ENCODE data around the gene GADD45A. TPM values are rescaled to one million over a fixed set of nuclear protein-coding genes. Genes with fewer than 3 reads are reported as not detected.

GADD45A gene
- total and polyA plus RNA-seq, 9 of the 15 experiments (the other 6 are each of a cell fraction or from before 2014, with no cell fraction given), result 21.3 to 156 (median 62.1) TPM

GRCh38 chr1:67731322-67731721 lies 46.3 kb downstream of the GADD45A start (continued):
- TF ChIP-seq CUX1 (CRISPR knock-in tag; IDR thresholded peaks at IDR 0.05), result no peak
- TF ChIP-seq POU5F1 (IDR thresholded peaks at IDR 0.05; ENCODE audit: borderline replicate concordance, low read depth, low read length, partially characterized antibody), result no peak
- TF ChIP-seq RBM14 (IDR thresholded peaks at IDR 0.05; ENCODE audit: borderline replicate concordance, insufficient read depth, low read depth, low read length), result no peak
- TF ChIP-seq IRF2 (CRISPR knock-in tag; IDR thresholded peaks at IDR 0.05), result no peak
- TF ChIP-seq SREBF1 (IDR thresholded peaks at IDR 0.05; ENCODE audit: borderline replicate concordance, low read depth, low read length), result no peak
- TF ChIP-seq ATF3 (IDR thresholded peaks at IDR 0.05), result no peak
- no peak for TF ChIP-seq ATF3 (CRISPR knock-in tag; conservative IDR thresholded peaks at IDR 0.05)
- TF ChIP-seq ZKSCAN8 (CRISPR knock-in tag; IDR thresholded peaks at IDR 0.05), result 0 out of 2 replicates have a peak, but pooled peaks have one; percentile 10
- peak; percentile 58 to 59; a peak in 3 of 4 replicates for TF ChIP-seq NRF1 (conservative IDR thresholded peaks at IDR 0.05 in 1 of 2, IDR thresholded peaks at IDR 0.05 in 1 of 2)
- TF ChIP-seq RCOR1 (IDR thresholded peaks at IDR 0.05; ENCODE audit: borderline replicate concordance in 1 of 2, low read depth in 2 of 2, low read length in 2 of 2), result 0 out of 4 replicates have a peak, but pooled peaks of 1 of the 2 experiments have one; percentile 15
- no peak for TF ChIP-seq ZNF41 (CRISPR knock-in tag; conservative IDR thresholded peaks at IDR 0.05)
- TF ChIP-seq DPF2 (IDR thresholded peaks at IDR 0.05), result peak; percentile 42; the same call in 1 of the 2 replicates
- TF ChIP-seq ZKSCAN1 (IDR thresholded peaks at IDR 0.05; ENCODE audit: low read depth, low read length), result no peak
- TF ChIP-seq NUFIP1 (IDR thresholded peaks at IDR 0.05; ENCODE audit: partially characterized antibody), result no peak
- no peak for TF ChIP-seq SRSF7 (optimal IDR thresholded peaks at IDR 0.05; ENCODE audit: low read depth, low read length)
- no peak for TF ChIP-seq DDX20 (tag; IDR thresholded peaks at IDR 0.05; ENCODE audit: low read depth)
- no peak for TF ChIP-seq MEF2A (IDR thresholded peaks at IDR 0.05; ENCODE audit: control insufficient read depth, low read depth, low read length)
- TF ChIP-seq HEY1 (CRISPR knock-in tag; IDR thresholded peaks at IDR 0.05; ENCODE audit: borderline replicate concordance), result no peak
- TF ChIP-seq RBFOX2 (IDR thresholded peaks at IDR 0.05; ENCODE audit: low read depth, low read length), result no peak
- no peak for TF ChIP-seq ZNF445 (CRISPR knock-in tag; IDR thresholded peaks at IDR 0.05; ENCODE audit: low read depth)
- TF ChIP-seq SUPT5H (IDR thresholded peaks at IDR 0.05), result no peak
- TF ChIP-seq GTF2E2 (tag; IDR thresholded peaks at IDR 0.05), result no peak
- no peak for TF ChIP-seq KHSRP (IDR thresholded peaks at IDR 0.05)
- peak; percentile 65 for TF ChIP-seq BCOR (IDR thresholded peaks at IDR 0.05)
- no peak for TF ChIP-seq ZNF77 (CRISPR knock-in tag; IDR thresholded peaks at IDR 0.05)
